ENCODE results near the gene HSFX2.

DNA sequence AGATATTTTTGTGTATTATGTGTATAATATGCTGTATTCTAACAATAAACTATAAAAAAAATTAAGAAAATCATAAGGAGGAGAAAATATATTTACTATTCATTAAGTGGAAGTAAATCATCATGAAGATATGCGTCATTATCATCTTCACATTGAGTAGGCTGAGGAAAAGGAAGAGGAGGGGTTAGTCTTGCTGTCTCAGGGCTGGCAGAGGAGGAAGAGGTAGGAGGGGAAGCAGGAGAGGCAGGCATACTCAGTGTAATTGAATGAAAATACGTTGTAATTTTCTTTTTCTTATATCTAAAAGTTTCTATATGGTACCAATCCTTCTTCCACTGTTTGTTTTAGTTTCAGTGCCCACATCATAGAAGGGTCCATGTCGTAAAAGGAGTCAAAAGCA, 46.3 kb upstream of the HSFX2 start:
- TF ChIP-seq EZH2phosphoT487 (IDR thresholded peaks at IDR 0.05; ENCODE audit: insufficient read depth, low read depth) (no peak), EZH2 (IDR thresholded peaks at IDR 0.05; ENCODE audit: insufficient read depth, poor library complexity, severe bottlenecking) (no peak)

Measured in GM23248 (cell line).